ENCODE measurements around the gene VSIG8.

VSIG8 gene

GRCh38 chr1:159896546-159896930, 34.1 kb upstream of the VSIG8 start:
- H2AFZ ChIP-seq (ENCODE audit: low read length), result no peak overlapping the region
- H3K9me2 ChIP-seq (replicated peaks; ENCODE audit: insufficient read depth, low read length), result no peaks in the 10 kb centered on the region
- no peak overlapping the region for H3K27ac ChIP-seq (ENCODE audit: low read length)
- H3F3A ChIP-seq (ENCODE audit: insufficient read depth, low read length), result no peaks in the 10 kb centered on the region
- H4K20me1 ChIP-seq (ENCODE audit: insufficient read depth, low read length), result no peaks in the 10 kb centered on the region
- TF ChIP-seq EZH2phosphoT487 (IDR thresholded peaks at IDR 0.05; ENCODE audit: low read length) (no peak), CTCF (IDR thresholded peaks at IDR 0.05; ENCODE audit: low read length) (no peak), EZH2 (optimal IDR thresholded peaks at IDR 0.05; ENCODE audit: low read depth, low read length) (no peak)
- H3K79me2 ChIP-seq (ENCODE audit: low read length), result no peaks in the 10 kb centered on the region
- no peaks in the 10 kb centered on the region for H3K36me3 ChIP-seq (replicated peaks; ENCODE audit: insufficient read depth, low read length)
- no peaks in the 10 kb centered on the region for H3K4me1 ChIP-seq (ENCODE audit: low read length)
- no peaks in the 10 kb centered on the region for H3K9me3 ChIP-seq (replicated peaks; ENCODE audit: insufficient read depth, low read length)
- DNase-seq, result no peak
- H3K4me2 ChIP-seq (ENCODE audit: low read depth, low read length), result no peak overlapping the region
- no peak overlapping the region for H3K9ac ChIP-seq (ENCODE audit: low read length)
- no peak overlapping the region for H3K4me3 ChIP-seq (ENCODE audit: low read length)
- no peaks in the 10 kb centered on the region for H3K27me3 ChIP-seq (replicated peaks; ENCODE audit: insufficient read depth, low read length)

GRCh38 chr1:159895836-159896545, 33.5 kb upstream of the VSIG8 start:
- Histone ChIP-seq H3K9me2 (replicated peaks; ENCODE audit: insufficient read depth, low read length) (no peaks in the 10 kb centered on the region), H2AFZ (ENCODE audit: low read length) (no peak overlapping the region), H3K9me3 (replicated peaks; ENCODE audit: insufficient read depth, low read length) (no peaks in the 10 kb centered on the region), H3K4me2 (ENCODE audit: low read depth, low read length) (no peak overlapping the region), H4K20me1 (ENCODE audit: insufficient read depth, low read length) (no peaks in the 10 kb centered on the region), H3K27ac (ENCODE audit: low read length) (no peak overlapping the region), H3K9ac (ENCODE audit: low read length) (no peak overlapping the region), H3K36me3 (replicated peaks; ENCODE audit: insufficient read depth, low read length) (no peaks in the 10 kb centered on the region), H3K27me3 (replicated peaks; ENCODE audit: insufficient read depth, low read length) (no peaks in the 10 kb centered on the region), H3K4me3 (ENCODE audit: low read length) (no peak overlapping the region), H3F3A (ENCODE audit: insufficient read depth, low read length) (no peaks in the 10 kb centered on the region), H3K4me1 (ENCODE audit: low read length) (peaks cover 5% of the 10 kb centered on the region; the same call in 1 of the 2 replicates), H3K79me2 (ENCODE audit: low read length) (no peaks in the 10 kb centered on the region)
- TF ChIP-seq EZH2 (optimal IDR thresholded peaks at IDR 0.05; ENCODE audit: low read depth, low read length) (no peak), EZH2phosphoT487 (IDR thresholded peaks at IDR 0.05; ENCODE audit: low read length) (no peak), CTCF (IDR thresholded peaks at IDR 0.05; ENCODE audit: low read length) (no peak)
- no peak for DNase-seq

DNA sequence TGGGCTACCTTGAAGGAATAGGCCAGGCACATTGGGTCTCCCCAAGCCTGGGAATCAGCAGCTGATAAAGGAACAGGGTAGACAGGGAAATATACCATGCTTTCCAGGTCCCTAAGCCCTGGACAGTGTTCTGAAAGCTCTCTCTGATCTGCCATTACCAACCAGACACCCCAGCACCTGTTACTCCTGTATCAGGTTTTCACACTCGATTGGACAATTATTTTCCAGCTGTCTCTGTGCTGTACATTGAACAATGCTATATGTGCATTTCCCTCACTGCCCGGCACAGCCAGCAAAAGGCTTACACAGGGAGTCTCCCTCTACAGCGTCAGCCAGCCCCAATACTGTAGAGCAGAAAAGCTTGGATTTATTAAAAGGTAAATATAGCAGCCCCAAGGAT, 32.8 kb upstream of the VSIG8 start:
- no peaks in the 10 kb centered on the region for H3K9me2 ChIP-seq (replicated peaks; ENCODE audit: insufficient read depth, low read length)
- H3K36me3 ChIP-seq (replicated peaks; ENCODE audit: insufficient read depth, low read length), result no peaks in the 10 kb centered on the region
- no peaks in the 10 kb centered on the region for H3K9me3 ChIP-seq (replicated peaks; ENCODE audit: insufficient read depth, low read length)
- H3K4me2 ChIP-seq (ENCODE audit: low read depth, low read length), result no peak overlapping the region
- H3K9ac ChIP-seq (ENCODE audit: low read length), result no peak overlapping the region
- H4K20me1 ChIP-seq (ENCODE audit: insufficient read depth, low read length), result no peaks in the 10 kb centered on the region
- H3F3A ChIP-seq (ENCODE audit: insufficient read depth, low read length), result 0 out of 2 replicates have a peak, but pooled peaks cover 2% of the 10 kb centered on the region
- no peaks in the 10 kb centered on the region for H3K27me3 ChIP-seq (replicated peaks; ENCODE audit: insufficient read depth, low read length)
- no peak overlapping the region for H3K27ac ChIP-seq (ENCODE audit: low read length)
- H3K4me1 ChIP-seq (ENCODE audit: low read length), result peaks cover 9% of the 10 kb centered on the region
- H3K4me3 ChIP-seq (ENCODE audit: low read length), result no peak overlapping the region
- H2AFZ ChIP-seq (ENCODE audit: low read length), result no peak overlapping the region
- no peaks in the 10 kb centered on the region for H3K79me2 ChIP-seq (ENCODE audit: low read length)
- TF ChIP-seq EZH2phosphoT487 (IDR thresholded peaks at IDR 0.05; ENCODE audit: low read length) (no peak), CTCF (IDR thresholded peaks at IDR 0.05; ENCODE audit: low read length) (no peak), EZH2 (optimal IDR thresholded peaks at IDR 0.05; ENCODE audit: low read depth, low read length) (no peak)
- no peak for DNase-seq

Data from MM.1S (cell line).